DND-41 (cell line): Measurements from ENCODE around the gene KDM5C.

Source experiments
- CTCF ChIP-seq: IDR thresholded peaks from 2 replicates; pipeline ENCODE4 v1.5.1; 2012; ENCODE audit warnings: borderline replicate concordance, low read length, moderate library complexity, mild to moderate bottlenecking; ENCODE audit not compliant: poor library complexity, severe bottlenecking; ENCODE audit errors: extremely low read depth
- EZH2 ChIP-seq: IDR thresholded peaks from 3 replicates; pipeline ENCODE4 v1.6.1; 2012; ENCODE audit warnings: borderline replicate concordance, low read depth, mild to moderate bottlenecking, moderate library complexity, low read length, inconsistent platforms; ENCODE audit not compliant: severe bottlenecking

- TF ChIP-seq CTCF (no peak), EZH2 (no peak)
These were observed 44.6 kb upstream of the KDM5C start for GRCh38 chrX:53269536-53270107.
